ENCODE measurements around the gene SMAD2. TPM values are rescaled to one million over a fixed set of nuclear protein-coding genes. Genes with fewer than 3 reads are reported as not detected.
"Not testable (repeated sequence)": the region's sequence is repeated elsewhere in the genome, so short reads cannot be mapped to it uniquely, and the experiment has no call there.

Gene SMAD2
- total RNA-seq, 1 donor from 2014 or later = 40.1 TPM

GRCh38 chr18:47844828-47845498, 85.5 kb downstream of the SMAD2 start:
- DNase-seq (ENCODE audit: low read depth in 2 of 2) = no peak

- no peak for DNase-seq (ENCODE audit: low read depth in 2 of 2)
These were observed 87.6 kb downstream of the SMAD2 start for GRCh38 chr18:47842836-47843235.

DNA sequence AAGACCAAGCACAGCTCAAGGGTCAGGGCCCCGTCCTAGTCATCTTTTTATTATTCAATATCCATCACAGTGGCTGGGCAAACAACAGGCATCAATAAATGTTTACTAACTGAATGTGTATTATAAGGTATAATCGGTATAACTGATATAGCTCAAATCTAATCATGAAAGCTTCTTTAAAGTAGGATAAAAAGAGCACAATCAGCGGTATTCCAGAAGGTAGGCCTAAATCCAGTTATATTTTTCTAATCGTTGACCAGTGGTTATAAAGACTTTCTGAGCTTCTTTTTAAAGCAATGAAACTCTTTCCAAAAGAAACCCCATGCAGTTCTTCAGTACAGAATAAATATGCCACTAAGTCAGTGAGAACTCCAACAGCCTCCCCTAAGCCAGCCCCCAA, 92.1 kb downstream of the SMAD2 start:
- DNase-seq (ENCODE audit: low read depth in 2 of 2) = no peak

GRCh38 chr18:47832348-47832747, 98.1 kb downstream of the SMAD2 start:
- DNase-seq (ENCODE audit: low read depth in 2 of 2) = no peak

DNA sequence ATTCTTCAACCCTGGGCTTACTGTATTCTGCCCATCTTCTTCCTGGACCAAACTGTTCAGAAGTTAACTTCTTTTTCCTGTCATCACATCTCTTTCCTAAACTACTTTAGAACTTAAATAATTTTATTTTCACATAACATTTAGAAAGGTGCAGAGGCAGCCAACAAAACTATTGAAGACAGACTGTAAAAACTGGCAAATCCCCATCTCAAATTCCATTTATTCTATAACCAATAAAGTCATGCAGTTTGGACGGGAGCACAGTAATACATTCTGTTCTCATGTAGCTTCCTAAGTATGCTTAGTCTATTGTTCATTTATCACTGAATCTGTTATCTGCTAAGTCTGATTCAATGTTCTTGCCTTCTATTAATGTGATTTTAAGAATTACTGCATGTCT, 99.1 kb downstream of the SMAD2 start:
- DNase-seq (ENCODE audit: low read depth in 2 of 2) = no peak

GRCh38 chr18:47830772-47831171, 99.7 kb downstream of the SMAD2 start:
- DNase-seq (ENCODE audit: low read depth in 2 of 2) = no peak

- no peak for DNase-seq (ENCODE audit: low read depth in 2 of 2)
These were observed 100.6 kb downstream of the SMAD2 start for GRCh38 chr18:47829831-47830230.

GRCh38 chr18:47828031-47828430, 102.4 kb downstream of the SMAD2 start:
- not testable (repeated sequence) for DNase-seq (ENCODE audit: low read depth in 2 of 2)

- DNase-seq (ENCODE audit: low read depth in 2 of 2) = no peak
These were observed 104.0 kb downstream of the SMAD2 start for GRCh38 chr18:47826157-47827074.

- no peak for DNase-seq (ENCODE audit: low read depth in 2 of 2)
These were observed 109.1 kb downstream of the SMAD2 start for GRCh38 chr18:47821314-47821713.

GRCh38 chr18:47817795-47818077, 112.7 kb downstream of the SMAD2 start:
- no peak for DNase-seq (ENCODE audit: low read depth in 2 of 2)

DNA sequence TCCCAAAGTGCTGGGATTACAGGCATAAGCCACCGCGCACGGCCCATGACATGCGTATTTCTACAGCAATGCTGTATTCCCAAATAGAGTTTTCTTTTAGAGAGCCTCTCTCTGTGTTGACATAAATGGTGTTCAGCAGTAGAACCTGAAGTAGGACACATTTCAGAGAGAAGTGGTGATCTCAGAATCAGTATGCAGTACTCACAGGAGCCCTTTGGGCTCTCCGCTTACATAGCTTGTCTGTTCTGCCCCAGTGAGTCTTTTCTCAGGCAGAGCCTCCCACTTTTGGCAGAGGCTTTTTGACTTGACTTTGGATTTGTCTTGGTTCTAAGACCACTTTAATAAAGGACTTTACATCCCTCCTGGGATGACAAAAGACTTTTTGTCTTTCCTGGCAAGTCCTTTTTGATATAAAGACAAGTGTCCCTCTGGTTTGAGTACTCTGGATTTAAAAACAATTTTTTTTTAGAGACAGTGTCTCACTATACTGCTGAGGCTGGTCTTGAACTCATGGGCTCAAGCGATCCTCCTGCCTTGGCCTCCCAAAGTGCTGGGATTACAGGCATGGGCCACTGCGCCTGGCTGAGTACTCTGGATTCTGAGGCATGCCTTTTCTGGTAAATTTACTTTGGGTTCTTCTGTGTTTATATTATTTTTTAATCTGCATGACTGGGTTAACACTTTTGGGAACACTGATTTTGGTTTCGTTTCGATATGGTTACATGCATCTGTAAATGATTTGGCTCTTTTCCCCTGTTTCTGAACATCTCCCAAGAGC, 113.3 kb downstream of the SMAD2 start:
- DNase-seq (ENCODE audit: low read depth in 2 of 2) = no peak

GRCh38 chr18:47815486-47816270, 114.8 kb downstream of the SMAD2 start:
- DNase-seq (ENCODE audit: low read depth in 2 of 2) = peak in 1 of 2 donors; percentile 46

DNA sequence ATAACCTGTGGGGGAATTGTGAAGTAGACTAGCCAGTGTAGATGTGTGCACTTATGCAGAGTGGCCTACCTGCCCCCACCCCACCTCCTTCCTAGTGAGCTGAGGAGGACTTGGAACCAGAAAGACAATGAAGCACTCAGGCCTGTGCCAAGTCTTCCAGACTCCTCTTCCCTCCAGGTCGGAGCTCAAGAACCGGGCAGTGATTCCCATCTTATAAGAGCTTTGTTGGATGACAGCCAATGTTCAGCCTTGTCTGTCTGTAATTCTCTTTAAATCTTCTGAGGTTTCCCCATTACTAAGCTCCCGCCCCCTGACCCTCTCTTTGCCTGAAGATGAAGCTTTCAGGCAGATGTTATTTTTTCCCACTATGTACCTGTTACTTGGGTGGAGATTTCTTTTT, 121.0 kb downstream of the SMAD2 start:
- no peak for DNase-seq (ENCODE audit: low read depth in 2 of 2)

DNA sequence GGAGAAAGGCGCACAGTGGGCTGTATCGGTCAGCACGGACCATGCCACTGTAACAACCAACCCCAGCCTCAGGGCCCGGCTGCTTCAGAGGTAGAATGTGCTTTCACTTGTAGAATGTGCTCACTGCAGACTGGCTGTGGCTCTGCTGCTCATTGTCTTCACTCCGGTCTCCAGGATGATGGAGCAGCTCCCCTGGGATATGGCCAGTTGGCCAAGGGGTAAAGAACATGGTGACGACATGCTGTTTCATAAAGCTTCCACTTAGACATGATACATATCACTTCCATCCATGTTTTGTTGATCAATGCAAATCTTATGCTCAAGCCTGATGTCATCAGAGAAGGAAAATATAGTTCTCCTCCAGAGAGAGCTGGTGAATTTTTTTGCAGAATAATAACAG, 127.7 kb downstream of the SMAD2 start:
- DNase-seq (ENCODE audit: low read depth in 2 of 2) = no peak

GRCh38 chr18:47801817-47802216, 128.6 kb downstream of the SMAD2 start:
- DNase-seq (ENCODE audit: low read depth in 2 of 2) = no peak

GRCh38 chr18:47800756-47801155, 129.7 kb downstream of the SMAD2 start:
- DNase-seq (ENCODE audit: low read depth in 2 of 2) = no peak

- DNase-seq (ENCODE audit: low read depth in 2 of 2) = no peak
These were observed 130.2 kb downstream of the SMAD2 start for GRCh38 chr18:47800248-47800647.

- DNase-seq (ENCODE audit: low read depth in 2 of 2) = no peak
These were observed 131.1 kb downstream of the SMAD2 start for GRCh38 chr18:47799376-47799775.

- DNase-seq (ENCODE audit: low read depth in 2 of 2) = peak in 1 of 2 donors; percentile 3
These were observed 132.1 kb downstream of the SMAD2 start for GRCh38 chr18:47798366-47798765.

GRCh38 chr18:47797126-47797525, 133.3 kb downstream of the SMAD2 start:
- DNase-seq (ENCODE audit: low read depth in 2 of 2) = no peak

DNA sequence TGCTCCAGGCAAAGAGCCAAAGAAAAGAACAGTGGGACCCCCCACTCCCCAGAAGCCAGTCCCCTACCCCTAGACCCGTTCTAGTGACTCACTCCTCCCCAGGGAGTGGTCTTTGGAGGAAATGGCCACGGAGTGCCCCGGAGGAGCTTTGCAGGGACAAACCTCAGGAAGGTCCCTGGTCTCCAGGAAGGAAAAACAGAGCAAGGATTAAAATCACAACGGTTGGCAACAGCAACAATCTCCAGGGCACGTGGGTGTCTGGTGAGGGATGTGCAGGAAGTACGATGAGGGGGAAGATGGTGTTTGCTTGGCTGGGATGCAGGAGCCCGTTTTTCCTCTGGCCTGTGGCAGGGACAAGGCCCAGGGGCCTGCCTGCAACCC, 135.0 kb downstream of the SMAD2 start:
- peak; percentile 37 to 55 for DNase-seq (ENCODE audit: low read depth in 2 of 2)
